Sigmoid colon (tissue), 4 donors: ENCODE data around the gene TMEM92.

Experiments used
- EP300 ChIP-seq, 4 donors: sonication (generic); formaldehyde crosslinking; IDR thresholded peaks; one replicate each; pipeline ENCODE4 v1.6.1; 2017; ENCODE audit warnings: antibody characterized with exemption in 4 of 4
- POLR2A ChIP-seq, 2 donors: fragments of 450-650 bp; IDR thresholded peaks; one replicate each; pipeline ENCODE4 v1.6.1; 2016; ENCODE audit warnings: antibody characterized with exemption in 2 of 2, mild to moderate bottlenecking in 2 of 2, moderate library complexity in 2 of 2
- POLR2AphosphoS5 ChIP-seq, 4 donors: sonication (generic); formaldehyde crosslinking; IDR thresholded peaks; one replicate each; pipeline ENCODE4 v1.6.1; 2017; ENCODE audit warnings: antibody characterized with exemption in 4 of 4
- TF ChIP-seq, protein P1 (sequence below), 4 experiments: fragments of 450-650 bp in 3 of 4; fragments of 200-600 bp in 1 of 4; IDR thresholded peaks; one replicate each; pipeline ENCODE4 v1.5.1; 2016 to 2019; ENCODE audit warnings: antibody characterized with exemption in 4 of 4, mild to moderate bottlenecking in 3 of 4, moderate library complexity in 2 of 4

DNA sequence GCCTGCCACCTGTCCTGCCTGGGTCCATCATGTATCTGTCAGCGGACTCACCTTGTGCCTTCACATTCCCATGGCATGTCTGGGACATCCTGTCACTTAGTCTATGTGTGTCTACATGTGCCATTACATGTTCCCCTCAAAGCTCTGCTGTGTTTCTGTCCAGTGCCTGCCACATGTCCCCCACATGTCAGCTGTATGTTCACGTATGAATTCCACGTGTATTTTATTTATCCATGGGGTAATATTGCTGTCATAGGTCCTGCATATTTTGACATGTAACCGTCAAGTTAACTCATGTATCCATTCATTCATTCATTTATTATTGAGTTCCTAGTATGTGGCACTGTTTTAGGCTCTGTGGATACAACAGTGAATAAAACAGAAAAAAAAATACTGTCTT is 20.8 kb downstream of the TMEM92 start:
- TF ChIP-seq, protein P1, sequence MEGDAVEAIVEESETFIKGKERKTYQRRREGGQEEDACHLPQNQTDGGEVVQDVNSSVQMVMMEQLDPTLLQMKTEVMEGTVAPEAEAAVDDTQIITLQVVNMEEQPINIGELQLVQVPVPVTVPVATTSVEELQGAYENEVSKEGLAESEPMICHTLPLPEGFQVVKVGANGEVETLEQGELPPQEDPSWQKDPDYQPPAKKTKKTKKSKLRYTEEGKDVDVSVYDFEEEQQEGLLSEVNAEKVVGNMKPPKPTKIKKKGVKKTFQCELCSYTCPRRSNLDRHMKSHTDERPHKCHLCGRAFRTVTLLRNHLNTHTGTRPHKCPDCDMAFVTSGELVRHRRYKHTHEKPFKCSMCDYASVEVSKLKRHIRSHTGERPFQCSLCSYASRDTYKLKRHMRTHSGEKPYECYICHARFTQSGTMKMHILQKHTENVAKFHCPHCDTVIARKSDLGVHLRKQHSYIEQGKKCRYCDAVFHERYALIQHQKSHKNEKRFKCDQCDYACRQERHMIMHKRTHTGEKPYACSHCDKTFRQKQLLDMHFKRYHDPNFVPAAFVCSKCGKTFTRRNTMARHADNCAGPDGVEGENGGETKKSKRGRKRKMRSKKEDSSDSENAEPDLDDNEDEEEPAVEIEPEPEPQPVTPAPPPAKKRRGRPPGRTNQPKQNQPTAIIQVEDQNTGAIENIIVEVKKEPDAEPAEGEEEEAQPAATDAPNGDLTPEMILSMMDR (IDR thresholded peaks at IDR 0.05): no peak
- TF ChIP-seq EP300 (IDR thresholded peaks at IDR 0.05): no peak
- no peak for TF ChIP-seq POLR2A (IDR thresholded peaks at IDR 0.05)
- no peak for TF ChIP-seq POLR2AphosphoS5 (IDR thresholded peaks at IDR 0.05)
